Mammary epithelial cell (primary cell): ENCODE measurements around the gene ANKRD17.

Source experiments
- CTCF ChIP-seq, 2 donors: IDR thresholded peaks in 1 of 2; conservative IDR thresholded peaks in 1 of 2; 2 replicates each; pipeline ENCODE4 v1.5.1; 2011 to 2012; ENCODE audit warnings: inconsistent platforms in 2 of 2, low read length in 2 of 2, mild to moderate bottlenecking in 2 of 2, control low read depth in 1 of 2, low read depth in 1 of 2; ENCODE audit not compliant: insufficient read depth in 1 of 2; ENCODE audit errors: extremely low read depth in 1 of 2
- EZH2 ChIP-seq: IDR thresholded peaks from 2 replicates; pipeline ENCODE4 v1.6.1; 2012; ENCODE audit warnings: low read length, inconsistent platforms, borderline replicate concordance

GRCh38 chr4:73090738-73091137 lies 167.9 kb downstream of the ANKRD17 start:
- TF ChIP-seq CTCF (conservative IDR thresholded peaks at IDR 0.05 in 1 of 2, IDR thresholded peaks at IDR 0.05 in 1 of 2; ENCODE audit: extremely low read depth in 1 of 2, insufficient read depth in 1 of 2, low read depth in 1 of 2, low read length in 2 of 2), result no peak
- no peak for TF ChIP-seq EZH2
